Kidney (tissue), 14 donors: ENCODE measurements around the gene COPE. TPM values are rescaled to one million over a fixed set of nuclear protein-coding genes. Genes with fewer than 3 reads are reported as not detected.
"Not testable (repeated sequence)": the region's sequence is repeated elsewhere in the genome, so short reads cannot be mapped to it uniquely, and the experiment has no call there.

Experiments
- DNase-seq, 5 donors: peaks; one replicate each; pipeline ENCODE4 v3.0.0-alpha.2; 2013 to 2020
- FAIRE-seq: peaks from 2 replicates; lab custom pipeline; 2012; peaks lifted over from hg19 to GRCh38; lab: Jason Lieb, UNC
- H3K27ac ChIP-seq, 2 donors: one replicate each; pipeline ENCODE4 v1.7.0; 2013; ENCODE audit warnings: low read depth in 2 of 2, low read length in 2 of 2, inconsistent platforms in 1 of 2
- H3K27me3 ChIP-seq: one replicate; pipeline ENCODE4 v1.7.1; 2013; ENCODE audit warnings: low read length, inconsistent platforms; ENCODE audit not compliant: control insufficient read depth, insufficient read depth
- H3K36me3 ChIP-seq, 3 donors: one replicate each; pipeline versions ENCODE4 v1.7.0 to v1.7.1; 2013; ENCODE audit warnings: low read length in 3 of 3, control low read depth in 1 of 3, inconsistent platforms in 1 of 3; ENCODE audit not compliant: insufficient read depth in 3 of 3, control insufficient read depth in 2 of 3
- H3K4me1 ChIP-seq, 3 donors: one replicate each; pipeline versions ENCODE4 v1.7.0 to v1.7.1; 2013; ENCODE audit warnings: low read length in 3 of 3, inconsistent platforms in 1 of 3, low read depth in 1 of 3; ENCODE audit not compliant: control insufficient read depth in 2 of 3, insufficient read depth in 2 of 3
- H3K4me3 ChIP-seq, 3 donors: one replicate each; pipeline versions ENCODE4 v1.7.0 to v1.8.1; 2013; ENCODE audit warnings: low read length in 3 of 3, control low read depth in 1 of 3, inconsistent platforms in 1 of 3
- H3K9ac ChIP-seq, 3 donors: one replicate each; pipeline versions ENCODE4 v1.7.0 to v1.7.1; 2013; ENCODE audit warnings: low read length in 3 of 3, control low read depth in 1 of 3, inconsistent platforms in 1 of 3
- H3K9me3 ChIP-seq, 3 donors: one replicate each; pipeline versions ENCODE4 v1.7.0 to v1.7.1; 2013; ENCODE audit warnings: low read length in 3 of 3, control low read depth in 1 of 3, inconsistent platforms in 1 of 3; ENCODE audit not compliant: control insufficient read depth in 2 of 3, insufficient read depth in 1 of 3
- CTCF ChIP-seq: IDR thresholded peaks from 3 replicates; pipeline ENCODE4 v1.5.1; 2012; ENCODE audit warnings: mild to moderate bottlenecking, moderate library complexity, borderline replicate concordance; ENCODE audit not compliant: insufficient read depth; ENCODE audit errors: extremely low read depth
- intact Hi-C: fragments of 100-400 bp; cut with DNase I; formaldehyde crosslinking; loops from one replicate; pipeline ENCODE4 v1.11.1; 2022
- polyA plus RNA-seq: library from polyadenylated mRNA; stranded (reverse); fragments of 350-450 nt; fragmentation: Illumina TruSeq; extraction: RNeasy Lipid Tissue Mini Kit (QIAGEN cat#74804); gene quantifications from one replicate; pipeline ENCODE4 v1.2.3, GENCODE V29; 2014; ENCODE audit warnings: low read depth, low replicate concordance; ENCODE audit not compliant: insufficient read depth
- total RNA-seq: library from RNA; stranded (reverse); fragmentation: NEBNext Ultra II Directional; extraction: Animal tissue kit (Norgen Biotek cat#: 25700); gene quantifications from one replicate; pipeline ENCODE4 v1.2.1, GENCODE V29; 2021
- donor health status: control.
- donor health status: control.
- donor health status: control.
- donor health status: control.
- donor health status: control.
- donor health status: DM: yes; HTN: yes; CAD: no.
- donor health status: Normal renal cell carcinoma (clear cell type).

Gene COPE
- total and polyA plus RNA-seq, 2 donors from 2014 or later: 166 to 263 TPM

- Histone ChIP-seq H3K4me3 (peak overlapping the region; percentile 83 to 98 (median 95)), H3K36me3 (peaks cover 0 to 21% (median 18%) of the 10 kb centered on the region in 3 donors), H3K27me3 (no peaks in the 10 kb centered on the region), H3K27ac (no peak overlapping the region), H3K9me3 (no peaks in the 10 kb centered on the region), H3K4me1 (peaks cover 3 to 16% (median 7%) of the 10 kb centered on the region in 3 donors), H3K9ac (peak overlapping the region; percentile 71 to 94 (median 91))
- intact Hi-C loops: no loop called here
- DNase-seq: no peak
- TF ChIP-seq CTCF: no peak
- no peak for FAIRE-seq
Measured at GRCh38 chr19:18920400-18920799, 1.2 kb upstream of the COPE start.

GRCh38 chr19:18919900-18920214 lies 670 bp upstream of the COPE start:
- peaks cover 3 to 16% (median 7%) of the 10 kb centered on the region in 3 donors for H3K4me1 ChIP-seq
- H3K9ac ChIP-seq: peak overlapping the region; percentile 71 to 94 (median 91)
- intact Hi-C loops: no loop called here
- H3K27me3 ChIP-seq: no peaks in the 10 kb centered on the region
- FAIRE-seq: no peak
- peak overlapping the region; percentile 83 to 98 (median 95) for H3K4me3 ChIP-seq
- peaks cover 0 to 19% (median 19%) of the 10 kb centered on the region in 3 donors for H3K36me3 ChIP-seq
- TF ChIP-seq CTCF: no peak
- H3K27ac ChIP-seq: peak overlapping the region; percentile 14 to 20
- DNase-seq: no peak
- H3K9me3 ChIP-seq: no peaks in the 10 kb centered on the region

GRCh38 chr19:18917593-18917992 lies 1.6 kb downstream of the COPE start:
- H3K27ac ChIP-seq, H3K27me3 ChIP-seq, intact Hi-C loops, H3K36me3 ChIP-seq, H3K9me3 ChIP-seq, FAIRE-seq, DNase-seq, H3K9ac ChIP-seq, H3K4me3 ChIP-seq: not testable (repeated sequence)
- peaks cover 3 to 16% (median 7%) of the 10 kb centered on the region in 3 donors for H3K4me1 ChIP-seq

GRCh38 chr19:18915639-18916038 lies 3.5 kb downstream of the COPE start:
- Histone ChIP-seq H3K4me1 (peaks cover 3 to 12% (median 6%) of the 10 kb centered on the region in 3 donors), H3K27ac (no peak overlapping the region), H3K27me3 (no peaks in the 10 kb centered on the region), H3K9ac (no peak overlapping the region), H3K9me3 (no peaks in the 10 kb centered on the region), H3K4me3 (no peak overlapping the region), H3K36me3 (peaks cover 0 to 4% (median 0%) of the 10 kb centered on the region in 3 donors)
- TF ChIP-seq CTCF: peak; percentile 30
- FAIRE-seq (no peak), DNase-seq (peak in 4 of 5 donors; percentile 56 to 70 (median 62))
- intact Hi-C loops: no loop called here
